Middle frontal gyrus (tissue), 1 donor: ENCODE results near the gene CHIA.

Experiments
- DNase-seq: peaks from one replicate; pipeline ENCODE4 v3.0.0-alpha.2; 2015; ENCODE audit warnings: low spot score; ENCODE audit errors: extremely low spot score

CHIA gene

DNA sequence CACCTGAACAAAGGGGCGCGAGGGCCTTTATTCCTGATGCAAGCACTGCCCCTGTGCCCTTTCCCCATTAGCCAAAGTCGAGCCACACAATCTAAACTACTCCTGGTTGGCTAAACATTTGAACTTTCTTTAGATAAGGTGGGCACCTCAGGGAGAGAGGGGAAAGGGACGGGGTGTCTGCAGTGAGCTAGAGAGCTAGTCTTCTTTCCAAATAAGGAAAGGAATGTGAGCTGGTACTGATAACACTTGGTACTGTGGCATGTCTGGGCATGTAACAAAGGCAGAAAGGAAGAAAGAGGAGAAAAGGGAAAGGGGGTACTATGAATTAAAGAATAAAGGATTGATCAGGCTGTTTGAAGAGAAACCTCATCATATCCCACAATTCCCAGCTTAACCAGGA, 74.0 kb downstream of the CHIA start:
- no peak for DNase-seq

DNA sequence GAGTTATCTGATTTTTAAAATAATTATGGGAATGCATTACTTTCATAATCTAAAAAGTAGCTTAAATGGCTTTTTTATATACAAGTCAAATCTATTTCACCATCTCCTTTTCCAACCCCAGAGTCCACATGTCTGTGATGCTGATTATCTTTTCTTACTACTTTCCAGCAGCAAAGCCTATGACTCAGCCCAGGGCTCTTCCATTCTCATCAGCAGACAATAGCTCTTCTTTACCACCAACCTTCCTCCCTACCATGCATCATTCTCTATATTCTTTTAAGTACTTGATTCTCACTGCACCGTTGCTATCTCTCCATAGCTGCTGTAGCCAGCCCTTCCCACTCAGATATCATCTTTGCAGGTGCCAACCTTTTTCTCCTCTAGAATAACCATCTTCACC, 75.6 kb downstream of the CHIA start:
- DNase-seq = no peak

DNA sequence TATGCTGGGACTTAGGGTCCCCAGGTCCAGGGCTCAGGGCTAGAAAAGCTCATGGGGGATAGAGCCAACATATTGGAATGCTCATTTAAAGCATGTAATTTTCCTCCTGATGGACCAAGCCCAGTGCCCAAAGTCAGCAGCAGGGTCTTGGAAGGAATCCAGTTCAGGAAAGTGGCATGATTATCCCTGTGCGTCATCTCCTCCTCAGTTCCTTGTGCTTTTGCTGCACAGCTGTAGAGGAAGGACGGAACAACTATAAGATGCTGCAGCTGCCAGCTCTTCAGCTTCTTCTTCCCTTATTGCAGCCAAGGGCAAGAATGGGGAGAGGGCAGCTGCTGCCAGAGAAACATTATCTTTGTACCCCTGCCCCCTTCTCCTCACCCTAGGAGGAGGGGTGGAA, 78.5 kb downstream of the CHIA start:
- no peak for DNase-seq

DNA sequence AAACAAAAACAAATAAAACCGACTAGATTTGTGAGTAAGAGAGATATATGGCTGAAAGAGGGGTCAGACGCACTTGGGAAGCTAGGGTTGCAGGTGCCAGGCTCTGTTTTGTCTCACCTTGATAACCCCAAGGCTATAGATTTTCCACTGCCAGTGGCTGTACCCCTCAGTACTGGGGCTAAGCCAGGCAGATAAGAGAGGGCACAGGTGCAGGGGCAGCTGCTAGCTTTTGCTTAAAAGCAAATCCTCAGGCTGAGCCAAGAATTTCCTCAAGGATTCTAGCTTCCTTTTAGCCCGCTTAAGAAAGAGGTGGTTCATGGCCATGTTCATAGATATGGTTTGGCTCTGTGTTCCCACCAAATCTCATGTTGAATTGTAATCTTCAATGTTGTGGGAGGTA, 79.0 kb downstream of the CHIA start:
- DNase-seq = no peak
